Breast epithelium (tissue), 3 donors: ENCODE measurements around the gene GADL1.

ENCODE experiments used
- CTCF ChIP-seq, 3 donors: fragments of 450-650 bp; IDR thresholded peaks; one replicate each; pipeline ENCODE4 v1.5.1; 2016 to 2017; ENCODE audit warnings: antibody characterized with exemption in 3 of 3, mild to moderate bottlenecking in 3 of 3, moderate library complexity in 3 of 3
- POLR2A ChIP-seq: fragments of 450-650 bp; IDR thresholded peaks from one replicate; pipeline ENCODE4 v1.6.1; 2016; ENCODE audit warnings: antibody characterized with exemption, mild to moderate bottlenecking, moderate library complexity

GRCh38 chr3:30723211-30723610, 171.2 kb downstream of the GADL1 start:
- TF ChIP-seq POLR2A (no peak), CTCF (IDR thresholded peaks at IDR 0.05) (no peak)
